Activated T-helper 1 cell treated with anti-CD3 and anti-CD28 coated beads, Interleukin-12 subunit alpha, Interleukin-12 subunit beta, Interleukin-2, Interleukin-4 antibody, amounts not matched to agents 30 ng/mL and 10 ng/mL and 1 ng/mL, durations not matched to agents 14 hours and 24 hours and 36 hours (primary cell): Measurements from ENCODE around the gene C1orf52. TPM values are rescaled to one million over a fixed set of nuclear protein-coding genes. Genes with fewer than 3 reads are reported as not detected.

Experiments used
- DNase-seq: peaks from one replicate; pipeline ENCODE4 v3.0.0; 2021; ENCODE audit warnings: low spot score
- H3K27ac Mint-ChIP-seq: one replicate; pipeline ENCODE4 v1.8.0; 2021; ENCODE audit warnings: mild to moderate bottlenecking, mixed read lengths
- H3K27me3 Mint-ChIP-seq: one replicate; pipeline ENCODE4 v1.8.0; 2022; ENCODE audit warnings: mild to moderate bottlenecking, moderate library complexity, mixed read lengths; ENCODE audit not compliant: insufficient read depth
- H3K36me3 Mint-ChIP-seq: one replicate; pipeline ENCODE4 v1.8.0; 2021; ENCODE audit warnings: low read depth, mixed read lengths
- H3K4me1 Mint-ChIP-seq: one replicate; pipeline ENCODE4 v1.8.0; 2021; ENCODE audit warnings: low read depth, mixed read lengths
- H3K4me3 Mint-ChIP-seq: one replicate; pipeline ENCODE4 v1.8.0; 2021; ENCODE audit warnings: mild to moderate bottlenecking, moderate library complexity, mixed read lengths
- H3K9me3 Mint-ChIP-seq: one replicate; pipeline ENCODE4 v1.8.0; 2021; ENCODE audit warnings: mixed read lengths
- intact Hi-C: fragments of 100-400 bp; cut with micrococcal nuclease; formaldehyde crosslinking; loops from one replicate; pipeline ENCODE4 v1.15.1; 2024
- total RNA-seq: library from RNA; stranded (reverse); gene quantifications from 2 replicates; pipeline ENCODE4 v1.2.3, GENCODE V29; 2022

Gene C1orf52
- total RNA-seq, 1 donor from 2014 or later, result 31.6 TPM

GRCh38 chr1:85290826-85291225 is 31.4 kb upstream of the C1orf52 start:
- intact Hi-C loops, result no loop called here
- Mint-ChIP-seq H3K36me3 (peaks cover 2% of the 10 kb centered on the region), H3K9me3 (no peaks in the 10 kb centered on the region), H3K4me1 (peaks cover 12% of the 10 kb centered on the region), H3K27me3 (peaks cover 47% of the 10 kb centered on the region), H3K4me3 (no peak overlapping the region), H3K27ac (no peak overlapping the region)
- no peak for DNase-seq

- intact Hi-C loops, result no loop called here
- H3K4me3 Mint-ChIP-seq, result no peak overlapping the region
- peaks cover 50% of the 10 kb centered on the region for H3K27me3 Mint-ChIP-seq
- H3K27ac Mint-ChIP-seq, result no peak overlapping the region
- no peaks in the 10 kb centered on the region for H3K9me3 Mint-ChIP-seq
- no peak for DNase-seq
- H3K36me3 Mint-ChIP-seq, result peaks cover under 1% of the 10 kb centered on the region
- H3K4me1 Mint-ChIP-seq, result peaks cover 9% of the 10 kb centered on the region
Observed at GRCh38 chr1:85289848-85290335, 30.4 kb upstream of the C1orf52 start.

DNA sequence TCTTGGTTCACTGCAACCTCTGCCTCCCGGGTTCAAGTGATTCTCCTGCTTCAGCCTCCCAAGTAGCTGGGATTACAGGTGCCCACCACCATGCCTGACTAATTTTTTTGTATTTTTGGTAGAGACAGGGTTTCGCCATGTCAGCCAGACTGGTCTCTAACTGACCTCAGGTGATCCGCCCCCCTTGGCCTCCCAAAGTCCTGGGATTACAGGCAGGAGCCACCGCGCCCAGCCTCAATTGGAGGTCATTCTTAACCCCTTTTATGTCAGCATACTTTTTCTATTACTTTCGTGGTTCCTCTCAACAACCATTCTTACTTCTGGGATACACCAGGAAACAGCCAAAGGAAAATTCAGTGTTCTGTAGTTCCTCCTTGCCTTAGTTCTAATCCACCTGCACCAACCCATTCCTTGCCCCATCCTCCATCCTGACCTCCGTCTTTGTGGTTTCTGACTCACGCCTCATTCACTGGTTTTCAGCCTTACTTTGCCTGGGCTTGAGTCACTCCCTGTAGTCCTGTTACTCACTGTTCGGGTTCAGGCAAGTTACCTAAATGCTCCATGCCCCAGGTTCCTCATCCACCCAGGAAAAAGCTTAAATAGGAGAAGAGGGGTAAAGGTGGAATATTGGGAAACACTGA is 29.9 kb upstream of the C1orf52 start:
- intact Hi-C loops, result no loop called here
- Mint-ChIP-seq H3K27me3 (peaks cover 46% of the 10 kb centered on the region), H3K4me1 (peaks cover 6% of the 10 kb centered on the region), H3K4me3 (no peak overlapping the region), H3K27ac (no peak overlapping the region), H3K9me3 (no peaks in the 10 kb centered on the region), H3K36me3 (no peaks in the 10 kb centered on the region)
- no peak for DNase-seq

DNA sequence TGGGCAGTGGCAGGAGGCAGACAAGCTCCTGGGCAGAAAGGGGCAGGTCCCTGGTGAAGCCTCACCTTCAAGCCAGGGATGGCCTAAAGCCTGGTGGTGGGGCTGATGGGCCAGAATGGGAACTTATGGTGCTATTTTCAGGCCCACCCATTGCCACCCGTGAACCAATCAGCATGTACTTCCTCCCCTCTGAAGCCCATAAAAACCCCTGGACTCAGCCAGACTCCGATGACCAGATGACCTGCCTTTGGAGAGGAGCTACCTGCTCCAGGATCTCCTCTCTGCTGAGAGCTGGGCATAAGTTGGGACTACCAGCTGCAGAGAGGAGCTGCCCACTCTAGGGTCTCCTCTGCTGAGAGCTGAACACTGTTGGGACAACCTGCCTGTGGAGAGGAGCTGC is 24.7 kb upstream of the C1orf52 start:
- no peak for DNase-seq
- Mint-ChIP-seq H3K4me3 (no peak overlapping the region), H3K36me3 (no peaks in the 10 kb centered on the region), H3K27me3 (peaks cover 34% of the 10 kb centered on the region), H3K27ac (no peak overlapping the region), H3K9me3 (no peaks in the 10 kb centered on the region), H3K4me1 (peaks cover 17% of the 10 kb centered on the region)
- intact Hi-C loops, result no loop called here

GRCh38 chr1:85283475-85284199 is 24.2 kb upstream of the C1orf52 start:
- intact Hi-C loops, result no loop called here
- Mint-ChIP-seq H3K9me3 (no peaks in the 10 kb centered on the region), H3K4me3 (no peak overlapping the region), H3K27ac (no peak overlapping the region), H3K36me3 (no peaks in the 10 kb centered on the region), H3K27me3 (peaks cover 34% of the 10 kb centered on the region), H3K4me1 (peaks cover 22% of the 10 kb centered on the region)
- DNase-seq, result no peak

DNA sequence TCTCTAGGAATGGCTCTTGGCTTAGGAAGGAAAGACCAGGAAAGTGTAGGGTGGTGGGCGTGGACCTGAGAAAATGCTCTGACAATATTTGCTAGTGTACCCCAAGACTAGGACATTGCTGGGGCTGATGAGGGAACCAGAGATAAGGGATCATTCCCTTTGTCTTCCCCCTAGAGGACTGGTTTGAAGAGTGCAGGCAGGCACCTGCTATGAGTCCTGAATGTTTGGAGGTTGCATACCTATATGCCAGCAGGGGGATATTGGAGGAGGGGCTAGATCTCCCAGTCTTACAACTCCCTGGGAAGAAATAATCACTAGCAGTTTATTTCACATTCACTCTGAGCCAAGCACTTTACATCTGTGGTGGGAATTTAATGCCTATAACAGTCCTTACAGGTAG is 23.0 kb upstream of the C1orf52 start:
- no peaks in the 10 kb centered on the region for H3K9me3 Mint-ChIP-seq
- intact Hi-C loops, result no loop called here
- DNase-seq, result no peak
- H3K27ac Mint-ChIP-seq, result no peak overlapping the region
- no peaks in the 10 kb centered on the region for H3K36me3 Mint-ChIP-seq
- H3K4me3 Mint-ChIP-seq, result no peak overlapping the region
- H3K4me1 Mint-ChIP-seq, result peaks cover 29% of the 10 kb centered on the region
- H3K27me3 Mint-ChIP-seq, result peaks cover 30% of the 10 kb centered on the region

GRCh38 chr1:85280636-85281035 is 21.2 kb upstream of the C1orf52 start:
- H3K27ac Mint-ChIP-seq, result no peak overlapping the region
- peaks cover 34% of the 10 kb centered on the region for H3K4me1 Mint-ChIP-seq

DNA sequence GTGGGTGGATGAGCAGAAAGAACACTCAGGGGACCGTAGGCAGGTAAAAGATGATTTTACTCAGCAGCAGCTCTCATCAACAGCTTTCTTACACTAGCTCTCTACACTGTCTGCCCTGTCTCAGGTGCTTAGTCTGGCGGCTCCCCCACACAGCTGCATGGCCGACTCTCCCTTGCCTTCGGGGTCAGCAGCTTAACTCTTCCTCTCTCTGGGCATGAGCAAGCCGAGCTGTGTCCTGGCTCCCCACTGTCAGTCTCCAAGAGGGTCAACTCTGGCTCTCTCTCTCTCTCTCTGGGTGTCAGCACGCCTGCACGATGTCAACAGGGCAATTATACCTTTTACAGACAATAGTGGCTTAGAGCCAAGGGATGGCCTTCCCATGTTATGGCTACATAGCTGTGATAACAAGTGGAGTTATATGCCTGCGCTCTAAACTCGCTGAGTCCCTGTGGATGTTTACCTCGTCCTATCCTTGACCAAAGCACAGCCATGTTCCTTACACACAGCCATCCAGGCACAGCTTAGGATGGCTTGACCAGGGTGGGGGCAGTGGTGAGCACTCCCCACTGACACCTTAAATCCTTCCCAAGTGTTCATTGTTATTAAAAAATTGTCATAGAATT is 20.1 kb upstream of the C1orf52 start:
- Mint-ChIP-seq H3K9me3 (no peaks in the 10 kb centered on the region), H3K27me3 (peaks cover 22% of the 10 kb centered on the region), H3K27ac (peak overlapping the region; percentile 70), H3K36me3 (peaks cover 4% of the 10 kb centered on the region), H3K4me1 (peaks cover 45% of the 10 kb centered on the region), H3K4me3 (peak overlapping the region; percentile 13)
- intact Hi-C loops, result loop anchor here (1.0 to 10.0 kb wide), 7 partner anchors 19 to 1633 kb away; partner anchors contain the start of genes HS2ST1, MCOLN2, ODF2L and SELENOF
- DNase-seq, result no peak

More at GRCh38 chr1:85280636-85281035, 21.2 kb upstream of the C1orf52 start:
- H3K4me3 Mint-ChIP-seq, result no peak overlapping the region
- no peak for DNase-seq
- intact Hi-C loops, result no loop called here
- H3K27me3 Mint-ChIP-seq, result peaks cover 25% of the 10 kb centered on the region
- H3K36me3 Mint-ChIP-seq, result no peaks in the 10 kb centered on the region
- H3K9me3 Mint-ChIP-seq, result no peaks in the 10 kb centered on the region

- DNase-seq, result peak; percentile 40
- peak overlapping the region; percentile 13 for H3K4me3 Mint-ChIP-seq
Observed at GRCh38 chr1:85278853-85279314, 19.4 kb upstream of the C1orf52 start.

GRCh38 chr1:85277802-85278201 is 18.3 kb upstream of the C1orf52 start:
- Mint-ChIP-seq H3K4me1 (peaks cover 62% of the 10 kb centered on the region), H3K9me3 (no peaks in the 10 kb centered on the region), H3K27ac (no peak overlapping the region), H3K36me3 (peaks cover 20% of the 10 kb centered on the region), H3K27me3 (peaks cover 22% of the 10 kb centered on the region), H3K4me3 (no peak overlapping the region)
- no peak for DNase-seq
- intact Hi-C loops, result loop anchor here (5.0 to 10.0 kb wide), 6 partner anchors 281 to 1634 kb away; partner anchors contain the start of genes HS2ST1, MCOLN2, ODF2L and SELENOF

More at GRCh38 chr1:85278853-85279314, 19.4 kb upstream of the C1orf52 start:
- intact Hi-C loops, result loop anchor here (1.0 to 10.0 kb wide), 7 partner anchors 19 to 1633 kb away; partner anchors contain the start of genes HS2ST1, MCOLN2, ODF2L and SELENOF
- Mint-ChIP-seq H3K27ac (peak overlapping the region; percentile 70), H3K36me3 (peaks cover 10% of the 10 kb centered on the region), H3K4me1 (peaks cover 51% of the 10 kb centered on the region), H3K9me3 (no peaks in the 10 kb centered on the region), H3K27me3 (peaks cover 22% of the 10 kb centered on the region)

- no peaks in the 10 kb centered on the region for H3K9me3 Mint-ChIP-seq
- DNase-seq, result no peak
- intact Hi-C loops, result loop anchor here (1.0 to 10.0 kb wide), 16 partner anchors 18 to 1635 kb away; partner anchors contain the start of genes C1orf52, HS2ST1, MCOLN2 and ODF2L
- peak overlapping the region; percentile 87 for H3K27ac Mint-ChIP-seq
- peak overlapping the region; percentile 88 for H3K4me3 Mint-ChIP-seq
- peaks cover 63% of the 10 kb centered on the region for H3K4me1 Mint-ChIP-seq
- H3K27me3 Mint-ChIP-seq, result peaks cover 18% of the 10 kb centered on the region
- H3K36me3 Mint-ChIP-seq, result peaks cover 21% of the 10 kb centered on the region
Observed at GRCh38 chr1:85276978-85277639, 17.6 kb upstream of the C1orf52 start.
